GM23338 (cell line): ENCODE results near the gene GPR39. TPM values are rescaled to one million over a fixed set of nuclear protein-coding genes. Genes with fewer than 3 reads are reported as not detected.

Source experiments
- ATAC-seq: fragments of 200-7000 bp; cut with Tn5 transposase; 3 replicates; pipeline ENCODE4 v1.9.1; 2020
- DNase-seq: peaks from one replicate; pipeline ENCODE4 v3.0.0-alpha.2; 2015; ENCODE audit warnings: low spot score
- H2AFZ ChIP-seq: fragments of 200-600 bp; sonication (generic); 2 replicates; pipeline ENCODE4 v1.8.0; 2016; ENCODE audit warnings: antibody characterized with exemption, mild to moderate bottlenecking, moderate library complexity
- H3F3A ChIP-seq: fragments of 200-600 bp; sonication (generic); replicated peaks from 2 replicates; pipeline ENCODE4 v1.8.0; 2017; ENCODE audit warnings: antibody characterized with exemption, mixed run types, low read depth
- H3K27ac ChIP-seq: fragments of 200-600 bp; sonication (generic); 2 replicates; pipeline ENCODE4 v1.6.1; 2016; ENCODE audit warnings: low read depth
- H3K27me3 ChIP-seq: fragments of 200-600 bp; sonication (generic); 2 replicates; pipeline ENCODE4 v1.8.0; 2016; ENCODE audit warnings: mild to moderate bottlenecking, mixed run types, moderate library complexity; ENCODE audit not compliant: insufficient read depth
- H3K36me3 ChIP-seq: fragments of 200-600 bp; sonication (generic); 2 replicates; pipeline ENCODE4 v1.8.0; 2016; ENCODE audit warnings: mild to moderate bottlenecking; ENCODE audit not compliant: insufficient read depth
- H3K4me1 ChIP-seq: fragments of 200-600 bp; sonication (generic); 2 replicates; pipeline ENCODE4 v1.8.0; 2016; ENCODE audit warnings: mild to moderate bottlenecking, moderate library complexity; ENCODE audit not compliant: insufficient read depth
- H3K4me2 ChIP-seq: fragments of 200-600 bp; sonication (generic); 2 replicates; pipeline ENCODE4 v1.7.1; 2017; ENCODE audit warnings: mixed run types
- H3K4me3 ChIP-seq: fragments of 200-600 bp; sonication (generic); 2 replicates; pipeline ENCODE4 v1.6.1; 2016; ENCODE audit warnings: mixed run types
- H3K79me2 ChIP-seq: fragments of 200-600 bp; sonication (generic); replicated peaks from 2 replicates; pipeline ENCODE4 v1.8.0; 2017; ENCODE audit warnings: mild to moderate bottlenecking; ENCODE audit not compliant: insufficient read depth
- H3K9me2 ChIP-seq: fragments of 200-600 bp; sonication (generic); 2 replicates; pipeline ENCODE4 v1.8.0; 2017; ENCODE audit not compliant: insufficient read depth
- H4K20me1 ChIP-seq: fragments of 200-600 bp; sonication (generic); replicated peaks from 2 replicates; pipeline ENCODE4 v1.8.0; 2017; ENCODE audit warnings: mild to moderate bottlenecking; ENCODE audit not compliant: insufficient read depth
- H3K27ac Mint-ChIP-seq: 2 replicates; pipeline ENCODE4 v1.8.0; 2020; ENCODE audit warnings: inconsistent platforms, mild to moderate bottlenecking, moderate library complexity, mixed read lengths
- H3K27me3 Mint-ChIP-seq: 3 replicates; pipeline ENCODE4 v1.8.0; 2022; ENCODE audit warnings: low read depth, mild to moderate bottlenecking, moderate library complexity, mixed read lengths, inconsistent platforms; ENCODE audit not compliant: insufficient read depth, poor library complexity
- H3K36me3 Mint-ChIP-seq: 3 replicates; pipeline ENCODE4 v1.8.0; 2021; ENCODE audit warnings: low read depth, mild to moderate bottlenecking, inconsistent platforms, moderate library complexity, mixed read lengths
- H3K4me1 Mint-ChIP-seq: 3 replicates; pipeline ENCODE4 v1.8.0; 2020; ENCODE audit warnings: mild to moderate bottlenecking, inconsistent platforms, mixed read lengths
- H3K4me3 Mint-ChIP-seq: 3 replicates; pipeline ENCODE4 v1.8.0; 2021; ENCODE audit warnings: moderate library complexity, mild to moderate bottlenecking, inconsistent platforms, mixed read lengths
- H3K9me3 Mint-ChIP-seq: 3 replicates; pipeline ENCODE4 v1.8.0; 2020; ENCODE audit warnings: moderate library complexity, mild to moderate bottlenecking, inconsistent platforms, mixed read lengths
- CREB1 ChIP-seq: fragments of 250-450 bp; sonication (Bioruptor Pico); IDR thresholded peaks from 2 replicates; pipeline ENCODE4 v1.5.0; 2020; ENCODE audit warnings: low read depth, mild to moderate bottlenecking, moderate library complexity
- CTCF ChIP-seq, 2 experiments: fragments of 200-600 bp in 1 of 2; sonication (generic) in 1 of 2; conservative IDR thresholded peaks; 2 replicates each; pipeline versions ENCODE4 v1.5.1 to v1.6.1; 2016 to 2017; ENCODE audit warnings: antibody characterized with exemption in 2 of 2, low read depth in 2 of 2, mild to moderate bottlenecking in 2 of 2, moderate library complexity in 1 of 2
- ETS1 ChIP-seq: IDR thresholded peaks from 2 replicates; pipeline ENCODE4 v1.6.1; 2016; ENCODE audit warnings: antibody characterized with exemption
- EZH2 ChIP-seq: fragments of 200-600 bp; sonication (generic); IDR thresholded peaks from one replicate; pipeline ENCODE4 v1.8.0; 2017; ENCODE audit warnings: antibody characterized with exemption, mild to moderate bottlenecking, low read depth; ENCODE audit not compliant: unreplicated experiment
- EZH2phosphoT487 ChIP-seq: fragments of 200-600 bp; sonication (generic); IDR thresholded peaks from one replicate; pipeline ENCODE4 v1.8.1; 2018; ENCODE audit warnings: antibody characterized with exemption; ENCODE audit not compliant: unreplicated experiment
- JUNB ChIP-seq: IDR thresholded peaks from one replicate; pipeline ENCODE4 v1.6.1; 2016; ENCODE audit warnings: antibody characterized with exemption; ENCODE audit not compliant: unreplicated experiment
- NANOG ChIP-seq: IDR thresholded peaks from 2 replicates; pipeline ENCODE4 v1.6.1; 2016; ENCODE audit warnings: antibody characterized with exemption, borderline replicate concordance
- POLR2AphosphoS5 ChIP-seq: IDR thresholded peaks from 2 replicates; pipeline ENCODE4 v1.6.1; 2016; ENCODE audit warnings: antibody characterized with exemption, low read depth
- REST ChIP-seq: IDR thresholded peaks from one replicate; pipeline ENCODE4 v1.6.1; 2018; ENCODE audit warnings: antibody characterized with exemption; ENCODE audit not compliant: unreplicated experiment
- STAT1 ChIP-seq: IDR thresholded peaks from one replicate; pipeline ENCODE4 v1.6.1; 2016; ENCODE audit warnings: antibody characterized with exemption; ENCODE audit not compliant: unreplicated experiment
- ZNF114 ChIP-seq: fragments of 250-450 bp; sonication (Bioruptor Pico); IDR thresholded peaks from 2 replicates; pipeline ENCODE4 v1.5.0; 2020; ENCODE audit warnings: mild to moderate bottlenecking, moderate library complexity
- ZNF331 ChIP-seq: fragments of 250-450 bp; sonication (Bioruptor Pico); IDR thresholded peaks from 2 replicates; pipeline ENCODE4 v1.5.0; 2020; ENCODE audit warnings: low read depth, mild to moderate bottlenecking, moderate library complexity
- ZNF462 ChIP-seq: fragments of 250-450 bp; sonication (Bioruptor Pico); IDR thresholded peaks from 2 replicates; pipeline ENCODE4 v1.5.0; 2020; ENCODE audit warnings: mild to moderate bottlenecking, moderate library complexity
- polyA plus RNA-seq: library from polyadenylated mRNA; unstranded; fragments of >200 nt; fragmentation: Nextera tagmentation; extraction: Ambion mirVana; gene quantifications from 2 replicates; pipeline ENCODE4 v1.2.1, GENCODE V29; 2016
- total RNA-seq: library from RNA; depleted of rRNA; stranded (reverse); fragments of >200 nt; shearing (Covaris generic); gene quantifications from 2 replicates; pipeline ENCODE4 v1.2.3, GENCODE V29; 2014

GPR39 gene
- total and polyA plus RNA-seq, 2 experiments from 2014 or later: 0.55 to 1.9 TPM

GRCh38 chr2:132503701-132504100 is 87.1 kb downstream of the GPR39 start:
- no peaks in the 10 kb centered on the region; the same call in 1 of the 2 replicates for H3K36me3 ChIP-seq
- H3K9me2 ChIP-seq: peaks cover 12% of the 10 kb centered on the region; the same call in 1 of the 2 replicates
- H2AFZ ChIP-seq: no peak overlapping the region
- Mint-ChIP-seq H3K4me1 (no peaks in the 10 kb centered on the region), H3K27ac (no peak overlapping the region), H3K27me3 (peaks cover 4% of the 10 kb centered on the region), H3K36me3 (peaks cover 11% of the 10 kb centered on the region; the same call in 1 of the 3 replicates), H3K4me3 (no peak overlapping the region), H3K9me3 (peaks cover 40% of the 10 kb centered on the region)
- ATAC-seq: no peak
- H4K20me1 ChIP-seq: no peaks in the 10 kb centered on the region
- no peak for DNase-seq
- no peak overlapping the region for H3K27ac ChIP-seq
- no peaks in the 10 kb centered on the region for H3K4me1 ChIP-seq
- no peaks in the 10 kb centered on the region for H3F3A ChIP-seq
- no peak for TF ChIP-seq STAT1
- no peak for TF ChIP-seq ETS1
- no peak for TF ChIP-seq POLR2AphosphoS5
- TF ChIP-seq CTCF (conservative IDR thresholded peaks at IDR 0.05; ENCODE audit: low read depth in 2 of 2): no peak
- no peak for TF ChIP-seq EZH2phosphoT487
- TF ChIP-seq ZNF331 (CRISPR knock-in tag): no peak
- no peak for TF ChIP-seq NANOG
- no peak for TF ChIP-seq JUNB
- no peak for TF ChIP-seq CREB1
- no peak for TF ChIP-seq REST
- TF ChIP-seq ZNF114 (CRISPR knock-in tag): no peak
- TF ChIP-seq EZH2: no peak
- no peak for TF ChIP-seq ZNF462 (CRISPR knock-in tag)
- H3K79me2 ChIP-seq: no peaks in the 10 kb centered on the region
- H3K4me3 ChIP-seq: no peak overlapping the region
- no peaks in the 10 kb centered on the region for H3K27me3 ChIP-seq
- H3K4me2 ChIP-seq: no peak overlapping the region
